HG03520 (cell line): ENCODE data around the gene FOXD4L3.
"Not testable (repeated sequence)": the region's sequence is repeated elsewhere in the genome, so short reads cannot be mapped to it uniquely, and the experiment has no call there.

Experiments used
- ATAC-seq: cut with Tn5 transposase; IDR thresholded peaks from one replicate; pipeline ENCODE4 v1.9.1; 2021; ENCODE audit warnings: mild to moderate bottlenecking, moderate library complexity; ENCODE audit not compliant: unreplicated experiment

Gene FOXD4L3

GRCh38 chr9:68343992-68344391 is 41.3 kb downstream of the FOXD4L3 start:
- ATAC-seq, result not testable (repeated sequence)

- ATAC-seq, result not testable (repeated sequence)
Observed at GRCh38 chr9:68351689-68352088, 49.0 kb downstream of the FOXD4L3 start.
